LNCaP clone FGC (cell line): ENCODE results near the gene INPP5A.

Experiments
- DNase-seq: peaks from one replicate; pipeline ENCODE4 v3.0.0-alpha.2; 2011; ENCODE audit warnings: low read depth
- H3K4me3 ChIP-seq: 2 replicates; pipeline ENCODE4 v1.5.1; 2011; ENCODE audit warnings: mild to moderate bottlenecking, low read depth, low read length, control low read depth
- TF ChIP-seq, protein P1 (sequence below): IDR thresholded peaks from 2 replicates; pipeline ENCODE4 v1.5.1; 2012; ENCODE audit warnings: mild to moderate bottlenecking; ENCODE audit not compliant: control insufficient read depth, insufficient read depth; ENCODE audit errors: extremely low read depth

INPP5A gene

GRCh38 chr10:132745511-132745910, 207.9 kb downstream of the INPP5A start:
- TF ChIP-seq, protein P1, sequence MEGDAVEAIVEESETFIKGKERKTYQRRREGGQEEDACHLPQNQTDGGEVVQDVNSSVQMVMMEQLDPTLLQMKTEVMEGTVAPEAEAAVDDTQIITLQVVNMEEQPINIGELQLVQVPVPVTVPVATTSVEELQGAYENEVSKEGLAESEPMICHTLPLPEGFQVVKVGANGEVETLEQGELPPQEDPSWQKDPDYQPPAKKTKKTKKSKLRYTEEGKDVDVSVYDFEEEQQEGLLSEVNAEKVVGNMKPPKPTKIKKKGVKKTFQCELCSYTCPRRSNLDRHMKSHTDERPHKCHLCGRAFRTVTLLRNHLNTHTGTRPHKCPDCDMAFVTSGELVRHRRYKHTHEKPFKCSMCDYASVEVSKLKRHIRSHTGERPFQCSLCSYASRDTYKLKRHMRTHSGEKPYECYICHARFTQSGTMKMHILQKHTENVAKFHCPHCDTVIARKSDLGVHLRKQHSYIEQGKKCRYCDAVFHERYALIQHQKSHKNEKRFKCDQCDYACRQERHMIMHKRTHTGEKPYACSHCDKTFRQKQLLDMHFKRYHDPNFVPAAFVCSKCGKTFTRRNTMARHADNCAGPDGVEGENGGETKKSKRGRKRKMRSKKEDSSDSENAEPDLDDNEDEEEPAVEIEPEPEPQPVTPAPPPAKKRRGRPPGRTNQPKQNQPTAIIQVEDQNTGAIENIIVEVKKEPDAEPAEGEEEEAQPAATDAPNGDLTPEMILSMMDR: no peak
- no peak for DNase-seq
- no peak overlapping the region for H3K4me3 ChIP-seq

GRCh38 chr10:132745971-132746370, 208.4 kb downstream of the INPP5A start:
- no peak for DNase-seq
- TF ChIP-seq, protein P1: no peak
- H3K4me3 ChIP-seq: no peak overlapping the region

GRCh38 chr10:132746386-132746785, 208.8 kb downstream of the INPP5A start:
- TF ChIP-seq, protein P1: no peak
- no peak overlapping the region for H3K4me3 ChIP-seq
- DNase-seq: no peak

DNA sequence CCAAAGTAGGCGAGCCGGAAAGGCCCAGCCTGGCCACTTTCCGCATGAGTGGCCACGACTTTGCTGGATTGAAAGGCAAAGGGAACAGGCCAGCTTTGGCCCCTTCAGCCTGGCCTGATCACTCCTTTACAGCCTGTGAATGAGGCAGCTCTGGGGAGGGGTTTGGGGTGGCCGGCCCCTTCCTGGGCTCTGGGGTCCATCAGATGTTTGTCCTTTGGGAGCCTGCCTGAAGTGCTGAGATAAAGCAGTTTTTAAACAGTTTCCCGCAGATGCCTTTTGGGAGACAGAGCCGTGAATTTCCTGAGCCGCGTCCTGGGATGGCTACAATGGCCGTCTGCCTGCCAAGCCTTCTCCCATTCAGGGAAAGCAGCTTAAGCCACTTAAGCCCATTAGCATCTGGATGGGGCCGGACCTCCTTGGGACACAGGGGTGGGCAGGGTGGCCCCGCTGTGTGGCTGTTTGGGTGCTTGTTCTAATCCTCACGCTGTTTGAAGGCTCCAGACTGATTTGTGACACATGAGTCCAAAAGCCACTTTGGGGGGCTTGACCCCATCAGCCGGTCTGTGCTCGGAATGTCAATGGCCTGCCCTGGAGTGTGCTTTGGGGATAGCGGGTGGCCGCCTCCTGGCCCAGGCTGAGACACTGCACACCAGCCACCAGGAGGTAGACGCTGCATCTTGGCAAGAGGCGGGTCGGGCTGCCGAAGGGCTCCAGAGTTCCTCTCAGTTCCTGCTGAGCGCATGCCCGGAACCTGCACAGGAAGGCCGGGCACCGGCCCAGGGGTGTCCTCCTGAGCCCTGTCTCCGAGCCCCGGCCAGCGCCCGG, 209.4 kb downstream of the INPP5A start:
- H3K4me3 ChIP-seq: no peak overlapping the region
- DNase-seq: no peak
- TF ChIP-seq, protein P1: no peak

- no peak overlapping the region for H3K4me3 ChIP-seq
- TF ChIP-seq, protein P1: no peak
- DNase-seq: no peak
These were observed 210.5 kb downstream of the INPP5A start for GRCh38 chr10:132748135-132748534.

DNA sequence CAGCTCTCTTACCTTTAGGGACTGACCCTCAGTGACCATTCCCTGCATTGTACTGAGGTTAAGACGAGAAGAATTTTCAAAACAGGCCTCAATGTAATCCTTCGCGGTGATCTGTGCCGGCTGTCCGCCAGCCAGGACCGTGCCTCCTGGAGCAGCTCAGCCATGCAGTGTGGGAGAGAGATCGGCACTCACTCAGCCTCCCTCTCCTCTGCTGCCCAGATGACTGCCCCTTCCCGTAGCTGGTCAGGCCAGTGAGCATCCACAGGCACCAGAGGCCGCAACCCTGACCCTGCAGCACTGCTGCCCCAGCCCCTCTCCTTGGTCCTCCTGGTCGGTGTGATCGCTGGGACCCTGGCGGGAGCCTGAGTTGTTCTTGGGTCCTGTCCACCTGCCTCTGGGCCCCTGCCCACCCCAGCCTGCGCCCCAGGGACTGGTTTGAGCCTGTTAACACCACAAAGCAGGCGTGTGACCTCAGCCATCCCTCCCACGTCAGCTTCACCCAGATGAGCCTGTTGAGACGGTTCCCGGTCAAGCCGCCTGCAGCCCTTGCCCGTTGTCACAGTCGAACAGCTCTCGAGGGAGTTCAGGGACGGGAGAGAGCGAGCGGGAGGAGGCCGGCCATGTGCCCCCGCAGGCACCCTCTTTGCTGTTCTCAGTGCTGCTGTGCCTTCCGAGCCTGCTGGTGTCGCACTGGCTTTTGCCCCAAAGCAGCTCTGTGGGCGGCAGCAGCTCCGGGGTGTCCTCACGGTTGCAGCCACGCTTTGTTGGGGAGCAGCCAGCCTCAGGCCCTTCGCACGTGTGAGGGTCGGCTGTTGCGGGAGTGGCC, 211.2 kb downstream of the INPP5A start:
- no peak for DNase-seq
- TF ChIP-seq, protein P1: no peak
- no peak overlapping the region for H3K4me3 ChIP-seq
